ENCODE results near the gene BAG3.

BAG3 gene

GRCh38 chr10:119724593-119725516 lies 73.7 kb downstream of the BAG3 start:
- Histone ChIP-seq H3K27ac (ENCODE audit: extremely low read depth, low read depth, low read length) (peak overlapping the region; percentile 85), H3K4me3 (ENCODE audit: low read depth, low read length) (peak overlapping the region; percentile 62), H3K36me3 (ENCODE audit: control insufficient read depth in 2 of 2, insufficient read depth in 1 of 2, low read length in 2 of 2) (no peaks in the 10 kb centered on the region; a peak in 1 of 3 replicates), H3K4me1 (ENCODE audit: control insufficient read depth, insufficient read depth, low read length) (peaks cover 16% of the 10 kb centered on the region), H3K9me3 (ENCODE audit: control insufficient read depth, insufficient read depth, low read depth, low read length) (no peaks in the 10 kb centered on the region)
- ChIA-PET CTCF (interaction anchor here (0.6 to 2.7 kb wide), 8 partner anchors 9 to 634 kb away, joined by 3 to 10 read pairs (median 4); no protein-coding TSS in a partner anchor), POLR2A (interaction anchor here (0.5 to 2.2 kb wide), 27 partner anchors 8 to 551 kb away, joined by 3 to 20 read pairs (median 4); partner anchors contain the start of genes BAG3, MCMBP, RGS10 and SEC23IP)
- no peak for TF ChIP-seq ZNF404 (tag by site-specific recombination; IDR thresholded peaks at IDR 0.05)
- TF ChIP-seq GLI4 (tag by site-specific recombination; IDR thresholded peaks at IDR 0.05), result no peak
- TF ChIP-seq ZNF747 (tag by site-specific recombination; IDR thresholded peaks at IDR 0.05), result no peak
- peak; percentile 82 for TF ChIP-seq PRDM1 (tag by site-specific recombination; IDR thresholded peaks at IDR 0.05)
- TF ChIP-seq ZNF514 (tag by site-specific recombination; IDR thresholded peaks at IDR 0.05), result no peak
- no peak for TF ChIP-seq ZNF280D (tag by site-specific recombination; IDR thresholded peaks at IDR 0.05)
- no peak for TF ChIP-seq ZNF704 (tag by site-specific recombination; IDR thresholded peaks at IDR 0.05)
- TF ChIP-seq ATF2 (tag by site-specific recombination; IDR thresholded peaks at IDR 0.05; ENCODE audit: low read depth), result no peak
- TF ChIP-seq ZNF324 (tag by site-specific recombination; IDR thresholded peaks at IDR 0.05), result no peak
- TF ChIP-seq ZNF623 (tag by site-specific recombination; IDR thresholded peaks at IDR 0.05), result no peak
- TF ChIP-seq ZNF76 (tag by site-specific recombination; IDR thresholded peaks at IDR 0.05; ENCODE audit: borderline replicate concordance, low read depth), result no peak
- no peak for TF ChIP-seq SP3 (tag by site-specific recombination; IDR thresholded peaks at IDR 0.05)
- no peak for TF ChIP-seq KLF16 (tag by site-specific recombination; IDR thresholded peaks at IDR 0.05)
- no peak for TF ChIP-seq ZNF560 (tag by site-specific recombination; IDR thresholded peaks at IDR 0.05; ENCODE audit: borderline replicate concordance)
- no peak for TF ChIP-seq ZBTB10 (tag by site-specific recombination; IDR thresholded peaks at IDR 0.05)
- TF ChIP-seq ZBTB11 (tag by site-specific recombination; conservative IDR thresholded peaks at IDR 0.05; ENCODE audit: low read depth), result 0 out of 2 replicates have a peak, but pooled peaks have one; percentile 26
- peak; percentile 6 for TF ChIP-seq ZNF510 (tag by site-specific recombination; IDR thresholded peaks at IDR 0.05; ENCODE audit: insufficient replicate concordance)
- TF ChIP-seq ZNF138 (tag by site-specific recombination; IDR thresholded peaks at IDR 0.05; ENCODE audit: borderline replicate concordance), result no peak
- TF ChIP-seq SCRT2 (tag by site-specific recombination; IDR thresholded peaks at IDR 0.05), result peak; percentile 44
- no peak for TF ChIP-seq ZSCAN16 (tag by site-specific recombination; IDR thresholded peaks at IDR 0.05)
- TF ChIP-seq GLI2 (tag by site-specific recombination; IDR thresholded peaks at IDR 0.05; ENCODE audit: borderline replicate concordance, low read depth), result no peak
- no peak for TF ChIP-seq ZNF561 (tag by site-specific recombination; IDR thresholded peaks at IDR 0.05; ENCODE audit: borderline replicate concordance)

Measured in HEK293 (cell line).